Stimulated activated CD8-positive, alpha-beta memory T cell treated with anti-CD3 and anti-CD28 coated beads, Interleukin-15, amount 100 ng/mL, for 1 hour (primary cell): Measurements from ENCODE around the gene TUBGCP4.

ENCODE experiments used
- DNase-seq: peaks from one replicate; pipeline ENCODE4 v3.0.0-alpha.2; 2020; ENCODE audit warnings: low read depth

TUBGCP4 gene

DNA sequence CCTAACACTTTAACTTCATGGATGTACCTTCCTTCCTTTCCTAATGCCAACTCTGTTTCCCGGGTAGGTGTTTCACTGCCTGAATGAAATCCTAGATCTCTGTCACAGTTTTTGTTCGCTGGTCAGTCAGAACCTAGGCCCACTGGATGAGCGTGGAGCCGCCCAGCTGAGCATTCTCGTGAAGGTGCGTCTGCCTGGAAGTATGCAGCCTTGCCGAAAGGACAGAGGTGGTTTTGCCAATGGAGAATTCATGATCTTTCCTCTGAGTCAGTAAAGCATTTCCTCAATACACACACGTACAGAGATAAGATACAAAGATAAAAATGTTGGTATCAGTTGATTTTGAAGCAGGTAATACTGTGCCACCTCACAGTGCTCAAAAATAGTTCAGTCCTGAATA, 32.7 kb downstream of the TUBGCP4 start:
- DNase-seq, result no peak

DNA sequence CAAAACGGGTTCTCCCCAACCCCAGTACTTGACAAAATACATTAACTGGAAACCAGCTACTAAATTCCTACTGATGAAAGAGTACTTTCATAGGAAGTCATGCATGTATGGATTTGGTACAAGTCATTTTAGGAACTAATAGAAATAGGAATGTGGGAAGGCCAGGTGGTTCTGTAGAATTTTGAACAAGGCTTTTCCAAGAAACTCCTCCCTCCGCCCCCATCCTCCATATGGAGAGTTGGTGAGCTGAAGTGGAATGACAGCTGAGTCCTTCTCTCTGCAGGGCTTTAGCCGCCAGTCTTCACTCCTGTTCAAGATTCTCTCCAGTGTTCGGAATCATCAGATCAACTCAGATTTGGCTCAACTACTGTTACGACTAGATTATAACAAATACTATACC, 33.2 kb downstream of the TUBGCP4 start:
- no peak for DNase-seq

DNA sequence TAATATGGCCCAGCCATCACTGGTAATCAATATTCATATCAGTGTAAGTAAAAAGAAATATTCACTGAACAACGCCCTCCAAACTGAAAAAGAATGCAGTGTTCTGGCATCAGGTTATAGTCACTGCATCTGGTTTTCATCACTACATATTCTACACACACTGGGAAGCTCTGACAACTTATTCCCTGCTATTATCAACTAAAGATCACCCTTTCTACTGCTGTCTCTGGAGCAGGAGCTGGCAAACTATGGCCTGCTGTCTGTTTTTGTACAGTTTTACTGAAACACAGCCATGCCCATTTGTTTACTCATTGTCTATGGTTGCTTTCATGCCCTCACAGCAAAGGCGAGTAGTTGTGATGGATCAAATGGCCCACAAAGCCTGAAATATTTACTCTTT, 35.3 kb downstream of the TUBGCP4 start:
- DNase-seq, result no peak

DNA sequence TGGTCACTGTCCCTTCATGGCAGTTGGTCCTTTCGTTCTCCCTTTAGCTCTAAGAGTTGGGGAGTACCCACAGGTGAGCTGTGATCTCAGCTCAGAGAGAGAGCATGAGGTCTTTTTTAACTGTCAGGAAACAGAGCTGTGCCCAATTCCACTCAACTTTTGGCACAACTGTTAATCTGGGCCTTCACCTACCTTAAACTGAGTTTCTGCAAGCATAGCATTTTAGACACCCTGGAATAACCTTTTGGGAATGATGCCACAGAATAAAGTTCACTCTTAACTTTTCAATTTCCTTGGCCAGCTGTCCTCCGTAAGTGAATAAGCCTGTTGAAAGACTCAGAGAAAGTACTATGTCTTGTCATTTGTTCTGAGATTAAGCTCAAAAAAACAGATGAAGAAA, 35.9 kb downstream of the TUBGCP4 start:
- no peak for DNase-seq

DNA sequence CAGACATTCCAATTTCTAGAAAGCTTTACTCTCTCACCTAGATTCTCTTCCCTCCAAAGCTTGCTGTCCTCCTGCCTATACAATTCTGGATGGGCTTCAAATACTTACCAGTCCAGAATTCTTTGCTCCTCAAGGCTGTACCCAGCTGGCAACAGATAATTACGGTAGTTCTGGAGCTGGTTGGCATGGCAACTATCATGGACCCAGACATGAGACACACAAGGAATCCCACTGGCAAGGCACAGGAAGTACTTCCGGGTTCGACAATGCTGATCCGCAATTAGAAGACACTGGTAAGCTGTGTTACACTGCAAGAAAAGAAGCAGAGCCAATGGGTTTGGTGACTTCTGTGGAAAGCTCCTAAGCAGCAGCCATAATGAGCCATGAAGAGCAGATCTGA, 37.9 kb downstream of the TUBGCP4 start:
- DNase-seq, result no peak

DNA sequence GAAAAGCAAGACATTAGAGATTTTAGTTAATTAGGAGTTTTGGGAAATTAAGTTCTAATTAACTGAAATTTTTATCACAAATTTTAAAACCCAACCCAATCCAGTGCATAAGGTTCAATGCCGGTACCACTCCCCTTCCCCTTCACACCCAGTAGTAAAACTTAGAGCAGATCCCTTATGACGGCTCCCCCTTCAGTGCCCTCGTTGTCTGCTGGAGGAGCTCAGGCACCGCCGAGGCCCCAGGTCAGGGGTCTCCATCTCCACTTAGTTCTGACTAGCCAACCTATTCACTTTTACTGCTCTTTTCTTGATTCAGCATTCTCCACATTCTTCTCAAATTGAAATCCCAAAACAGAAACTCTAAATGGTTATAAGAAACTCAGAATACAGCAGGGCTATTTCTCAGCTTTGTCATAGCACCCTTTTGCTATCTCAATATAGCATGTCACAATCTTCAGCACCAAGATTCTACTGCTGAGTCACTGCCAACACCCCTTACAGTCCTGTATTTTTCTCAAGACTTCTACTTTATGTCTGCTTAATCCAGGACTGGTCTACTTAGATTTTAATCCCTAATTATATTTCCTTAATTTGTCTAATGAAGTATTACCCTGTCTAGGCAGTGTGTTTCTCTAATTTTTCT, 39.8 kb downstream of the TUBGCP4 start:
- DNase-seq, result no peak

DNA sequence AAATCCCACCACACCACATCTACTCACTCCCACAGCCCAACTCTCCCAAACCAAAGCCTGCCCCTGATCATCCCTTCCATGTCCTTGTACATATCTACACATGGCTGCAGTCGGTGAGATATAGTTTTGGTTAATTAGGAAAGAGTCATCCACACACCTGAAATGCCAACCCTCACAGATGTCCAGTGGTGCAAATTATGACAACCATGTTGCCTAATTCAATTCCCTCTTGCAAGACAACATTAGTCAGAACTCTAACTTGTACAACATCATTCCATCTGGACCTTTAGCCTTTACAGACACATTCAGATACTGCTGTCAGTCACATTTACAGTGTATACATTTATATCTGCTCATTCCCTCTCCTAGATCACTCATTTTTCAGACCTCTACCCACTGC, 41.2 kb downstream of the TUBGCP4 start:
- DNase-seq, result no peak

DNA sequence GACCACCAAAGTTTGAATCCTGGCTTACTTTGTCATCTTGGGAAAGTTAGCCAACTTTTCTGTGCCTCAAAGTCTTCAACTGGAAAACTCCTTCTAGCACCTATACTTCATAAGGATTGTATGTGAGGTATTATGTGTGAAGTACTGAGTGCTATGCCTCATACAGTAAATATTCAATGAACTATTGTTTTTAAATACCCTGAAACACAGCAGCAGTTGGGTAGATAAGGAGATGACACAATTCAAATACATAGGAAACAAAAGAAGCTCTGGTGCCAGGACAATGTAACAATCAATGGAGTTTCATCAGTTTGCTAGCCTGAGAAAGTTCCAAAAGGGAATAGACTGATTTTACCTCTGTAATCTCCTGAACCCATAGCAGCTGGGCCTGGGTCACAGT, 43.3 kb downstream of the TUBGCP4 start:
- DNase-seq, result no peak

DNA sequence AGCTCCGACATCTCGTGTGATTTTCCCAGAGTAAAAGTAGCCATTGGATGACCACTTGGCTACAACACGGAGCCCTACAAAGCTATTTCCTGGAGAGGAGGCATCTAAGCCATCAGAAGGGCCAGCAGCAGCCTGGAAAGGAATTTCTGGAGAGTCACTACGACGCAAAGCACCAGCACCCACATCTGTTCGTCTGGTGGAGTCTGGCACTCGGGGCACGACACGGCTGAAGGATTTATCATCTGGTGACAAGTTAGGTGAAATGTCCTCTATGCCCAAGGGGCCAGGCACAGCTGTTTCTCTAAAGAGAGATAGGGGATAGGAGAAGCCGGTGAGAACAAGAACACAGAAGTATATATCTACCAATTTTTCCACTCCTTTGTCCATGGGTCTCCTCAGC, 49.5 kb downstream of the TUBGCP4 start:
- no peak for DNase-seq

DNA sequence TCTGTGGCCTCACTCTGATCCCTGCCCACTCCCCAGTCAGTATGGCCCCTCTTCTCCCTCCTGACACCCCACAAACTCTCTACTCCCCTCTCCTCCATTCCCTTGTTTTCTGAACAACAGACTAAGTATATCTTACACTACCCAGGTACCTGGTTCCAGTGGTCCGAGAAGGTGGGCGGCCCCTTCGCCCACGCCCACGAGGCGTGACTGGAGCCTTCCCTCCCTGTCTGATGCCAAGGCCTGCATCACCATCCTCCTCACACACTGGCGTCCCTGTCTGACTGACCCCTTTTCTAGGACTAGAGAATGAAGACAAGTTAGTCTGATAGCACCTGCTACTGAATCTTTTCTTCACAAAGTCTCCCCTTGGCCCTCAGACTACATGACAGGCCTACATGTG, 50.0 kb downstream of the TUBGCP4 start:
- DNase-seq, result no peak

DNA sequence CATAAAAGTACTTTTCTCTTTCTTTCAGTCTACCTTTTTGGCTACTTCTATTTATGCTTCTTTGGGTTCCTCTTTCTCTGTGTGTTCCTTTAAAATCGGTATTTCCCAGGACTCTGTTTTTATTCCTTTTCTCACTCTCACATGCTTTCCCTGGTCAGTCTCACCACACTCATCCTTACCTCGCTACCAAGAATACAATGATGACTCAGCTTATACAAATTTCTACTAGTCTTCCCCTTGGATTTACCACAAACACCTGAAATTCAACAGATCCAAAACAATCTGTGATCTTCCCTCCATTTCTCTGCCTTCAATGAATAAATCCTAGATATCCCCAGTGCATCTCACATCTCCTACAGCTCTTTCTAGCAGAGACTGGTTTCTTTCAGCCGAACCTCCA, 52.9 kb downstream of the TUBGCP4 start:
- DNase-seq, result no peak

DNA sequence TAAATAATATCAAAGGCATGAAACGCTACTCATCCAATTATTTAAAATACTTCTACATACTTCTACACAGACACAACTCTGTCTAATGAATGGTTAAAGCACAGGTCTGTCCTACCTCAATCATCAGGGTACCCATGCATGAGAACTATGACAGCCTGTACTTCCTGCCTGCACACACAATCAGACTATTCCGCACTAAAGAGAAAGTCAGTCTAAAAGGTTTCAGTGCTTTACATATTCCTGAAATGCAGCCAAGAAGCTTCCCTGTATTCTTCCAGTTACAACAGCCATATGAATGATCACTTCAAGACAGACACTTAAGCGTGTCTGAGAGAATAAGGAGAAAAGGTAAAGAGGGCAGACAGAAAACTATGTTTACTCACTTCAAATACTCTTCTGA, 58.8 kb downstream of the TUBGCP4 start:
- DNase-seq, result no peak

DNA sequence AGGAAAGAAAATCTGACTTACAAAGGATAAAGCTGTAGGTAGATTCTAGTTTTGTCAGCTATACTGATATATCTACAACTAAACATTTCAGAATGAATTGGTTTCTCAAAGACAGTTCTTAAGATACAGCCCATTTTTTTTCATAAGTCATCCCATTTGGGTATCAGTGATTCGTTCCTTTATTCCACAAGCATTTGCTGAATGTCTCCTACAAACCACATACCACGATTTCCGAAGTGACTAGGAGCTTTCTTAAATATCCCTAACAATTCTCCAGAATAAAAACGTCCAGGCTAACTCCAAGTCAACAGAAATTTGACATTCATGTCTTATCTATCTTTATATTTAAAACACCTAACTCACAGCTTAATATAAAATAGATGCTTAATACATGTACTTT, 62.3 kb downstream of the TUBGCP4 start:
- no peak for DNase-seq

DNA sequence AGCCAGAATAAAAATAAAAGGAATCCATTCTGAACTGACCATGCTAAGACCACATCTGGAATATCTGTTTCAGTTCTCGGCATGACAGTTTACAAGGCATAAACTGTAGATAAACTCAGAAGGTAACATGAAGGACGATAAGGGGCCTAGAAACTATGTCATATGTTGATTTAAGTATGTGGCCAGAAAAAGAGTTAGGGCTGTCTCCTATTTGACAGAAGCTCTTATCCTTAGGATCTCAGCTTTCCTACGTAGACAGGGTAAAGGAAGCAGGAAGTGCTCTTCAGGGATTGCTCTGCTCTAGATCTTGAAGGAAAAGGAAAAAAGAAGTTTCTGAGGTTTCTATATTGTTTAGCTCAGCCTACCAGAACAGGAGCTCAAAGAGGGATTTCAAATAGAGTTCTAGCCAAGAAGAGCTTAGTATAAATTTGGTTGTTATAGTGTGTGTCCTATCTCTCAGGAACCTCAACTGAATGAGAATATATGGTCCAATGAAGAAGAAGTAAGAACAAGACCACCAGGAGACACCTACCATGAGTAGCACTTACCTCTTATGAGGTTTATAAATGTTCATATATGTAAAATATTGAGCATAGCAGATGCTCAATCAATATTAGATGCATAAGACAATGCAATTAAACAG, 62.9 kb downstream of the TUBGCP4 start:
- no peak for DNase-seq

DNA sequence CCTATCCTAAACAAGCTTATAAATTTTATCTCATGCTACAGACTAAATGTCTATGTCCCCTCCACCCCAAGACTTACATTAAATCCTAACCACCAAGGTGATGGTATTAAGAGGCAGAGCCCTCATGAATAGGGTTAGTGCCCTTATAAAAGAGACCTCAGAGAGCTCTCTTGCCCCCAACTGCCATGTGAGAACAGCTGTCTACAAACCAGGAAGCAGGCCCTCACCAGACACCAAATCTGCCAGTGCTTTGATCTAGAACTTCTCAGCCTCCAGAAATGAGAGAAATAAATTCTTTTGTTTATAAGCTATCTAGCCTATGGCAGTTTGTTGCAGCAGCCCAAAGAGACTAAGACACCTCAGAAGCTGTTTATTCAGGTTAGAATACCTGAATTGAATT, 63.5 kb downstream of the TUBGCP4 start:
- no peak for DNase-seq

DNA sequence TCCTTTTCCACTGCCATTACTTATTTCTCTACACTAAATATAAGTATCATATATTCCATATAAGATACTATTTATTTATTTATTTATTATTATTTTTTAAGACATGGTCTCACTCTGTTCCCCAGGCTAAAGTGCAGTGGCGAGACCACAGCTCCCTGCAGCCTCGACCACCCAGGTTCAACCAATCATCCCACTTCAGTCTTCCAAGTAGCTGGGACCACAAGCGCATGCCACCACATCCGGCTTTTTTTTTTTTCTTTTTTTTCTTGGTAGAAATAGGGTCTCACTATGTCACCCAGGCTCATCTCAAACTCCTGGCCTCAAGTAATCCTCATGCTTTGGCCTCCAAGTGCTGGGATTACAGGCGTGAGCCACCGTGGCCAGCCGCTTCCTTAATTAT, 65.5 kb downstream of the TUBGCP4 start:
- no peak for DNase-seq

DNA sequence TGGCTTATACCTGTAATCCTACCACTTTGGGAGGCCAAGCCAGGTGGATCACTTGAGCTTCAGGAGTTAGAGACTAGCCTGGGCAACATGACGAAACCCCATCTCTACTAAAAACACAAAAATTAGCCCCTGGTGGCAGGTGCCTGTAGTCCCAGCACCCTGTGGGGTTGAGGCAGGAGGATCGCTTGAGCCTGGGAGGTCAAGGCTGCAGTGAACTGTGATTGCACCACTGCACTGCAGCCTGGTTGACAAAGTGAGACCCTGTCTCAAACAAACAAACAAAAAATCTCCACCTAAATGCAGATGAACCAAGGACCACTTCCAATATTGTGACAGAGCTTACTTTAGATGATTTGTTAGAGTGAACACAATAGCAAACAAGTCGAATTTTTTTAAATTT, 68.4 kb downstream of the TUBGCP4 start:
- DNase-seq, result no peak

DNA sequence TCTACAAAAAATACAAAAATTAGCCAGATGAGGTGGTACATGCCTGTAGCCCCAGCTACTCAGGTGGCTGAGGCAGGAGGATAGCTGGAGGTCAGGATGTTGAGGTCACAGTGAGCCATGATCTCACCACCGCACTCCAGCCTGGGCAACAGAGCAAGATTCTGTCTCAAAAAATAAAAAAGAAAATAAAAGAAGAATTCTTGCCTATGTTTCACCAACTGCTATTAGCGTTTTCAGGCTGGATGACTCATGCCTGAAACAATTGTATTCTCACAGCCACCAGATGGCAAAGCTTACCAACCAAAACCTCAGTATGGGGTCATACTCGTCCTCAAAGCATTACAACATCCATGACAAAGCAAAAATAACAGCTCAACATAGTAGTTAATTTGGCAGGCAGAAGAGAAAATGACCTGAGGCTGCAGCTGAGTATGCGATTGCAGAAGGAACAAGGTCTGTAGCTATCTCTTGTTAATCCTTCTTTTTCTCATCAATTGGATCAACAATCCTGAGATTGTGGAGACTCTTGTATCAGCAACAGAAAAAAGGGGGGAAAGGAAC, 69.9 kb downstream of the TUBGCP4 start:
- no peak for DNase-seq

DNA sequence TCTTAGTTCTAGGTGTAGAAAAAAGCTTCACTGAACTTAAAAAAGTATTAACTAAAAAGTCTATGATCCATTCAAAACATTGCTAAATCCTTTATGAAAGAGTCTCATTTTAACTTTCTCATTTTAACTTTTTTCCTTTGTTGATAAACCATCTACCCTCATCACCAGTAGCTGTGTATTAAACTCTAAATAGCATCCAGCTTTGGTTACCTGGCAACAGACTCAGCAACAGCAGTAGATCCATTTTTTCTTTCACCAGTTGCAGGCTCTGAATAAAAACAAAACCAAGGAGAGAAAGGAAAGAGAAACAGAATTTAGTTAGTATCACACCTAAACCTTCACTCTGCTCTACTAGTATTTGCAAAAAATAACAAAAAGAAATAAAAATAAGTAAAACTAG, 70.4 kb downstream of the TUBGCP4 start:
- DNase-seq, result no peak

DNA sequence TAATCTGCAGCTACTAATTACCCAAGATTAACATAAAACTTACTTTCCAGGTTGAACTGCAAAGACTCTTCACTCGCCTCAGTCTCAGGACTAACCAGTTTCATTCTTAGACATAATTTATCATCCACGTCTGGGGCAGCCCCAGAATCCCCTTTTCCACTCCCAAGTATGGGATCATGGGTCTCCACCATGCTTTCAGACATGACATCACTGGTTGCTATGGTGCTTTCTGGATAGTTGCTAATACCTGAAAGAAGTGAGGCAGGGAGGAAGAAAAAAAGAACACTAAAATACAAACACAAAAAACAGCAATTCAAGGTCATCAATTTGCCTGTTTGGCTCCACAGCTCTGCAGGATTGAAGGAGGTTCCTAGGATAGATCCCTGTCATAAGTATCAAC, 75.4 kb downstream of the TUBGCP4 start:
- DNase-seq, result no peak

DNA sequence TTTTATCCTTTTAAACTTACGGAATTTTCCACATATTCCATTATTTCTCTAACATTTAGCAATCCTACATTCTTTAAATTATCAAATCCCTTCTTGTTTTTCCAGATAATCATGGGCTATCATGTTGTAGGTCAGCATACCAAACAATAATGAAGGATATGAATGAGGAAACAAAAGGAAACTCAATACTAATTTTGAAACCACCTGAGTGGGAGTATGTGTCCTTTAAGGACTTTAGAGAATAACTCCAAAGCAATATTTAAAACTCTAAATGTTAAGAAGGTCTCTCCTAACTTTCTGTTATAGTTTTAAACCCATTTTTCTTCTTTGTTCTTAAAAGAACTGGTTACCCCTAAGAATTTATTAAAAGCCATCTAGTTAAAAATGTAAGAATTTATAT, 79.1 kb downstream of the TUBGCP4 start:
- no peak for DNase-seq
